ENCODE results near the gene GRIA4. TPM values are rescaled to one million over a fixed set of nuclear protein-coding genes. Genes with fewer than 3 reads are reported as not detected.

Gene GRIA4
- total RNA-seq, 4 donors from 2014 or later, result 0.08 to 1.0 (median 0.76) TPM

DNA sequence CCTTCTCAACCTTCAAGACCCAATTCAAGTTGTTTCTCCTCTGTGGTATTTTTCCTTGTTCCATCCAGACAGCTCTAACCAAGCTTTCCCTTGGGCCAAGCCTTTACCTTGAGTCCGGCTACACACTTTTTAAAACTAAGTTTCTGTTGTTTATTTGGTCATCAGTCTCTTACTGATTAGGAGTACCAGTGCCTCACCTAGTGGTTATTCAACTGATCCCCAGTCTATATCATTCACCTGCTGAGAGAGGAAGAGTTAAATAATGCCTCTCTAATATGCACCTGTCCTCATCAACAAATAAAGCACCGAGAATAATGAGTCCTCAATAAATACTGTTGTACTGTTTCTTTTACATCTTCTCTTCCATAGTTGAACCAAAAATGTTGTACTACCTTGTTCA, 251.4 kb downstream of the GRIA4 start:
- intact Hi-C loops (cut with DNase I; ENCODE audit: low total_unique reads), result no loop called here
- no peak for TF ChIP-seq POLR2A (IDR thresholded peaks at IDR 0.05)
- TF ChIP-seq, protein P1, sequence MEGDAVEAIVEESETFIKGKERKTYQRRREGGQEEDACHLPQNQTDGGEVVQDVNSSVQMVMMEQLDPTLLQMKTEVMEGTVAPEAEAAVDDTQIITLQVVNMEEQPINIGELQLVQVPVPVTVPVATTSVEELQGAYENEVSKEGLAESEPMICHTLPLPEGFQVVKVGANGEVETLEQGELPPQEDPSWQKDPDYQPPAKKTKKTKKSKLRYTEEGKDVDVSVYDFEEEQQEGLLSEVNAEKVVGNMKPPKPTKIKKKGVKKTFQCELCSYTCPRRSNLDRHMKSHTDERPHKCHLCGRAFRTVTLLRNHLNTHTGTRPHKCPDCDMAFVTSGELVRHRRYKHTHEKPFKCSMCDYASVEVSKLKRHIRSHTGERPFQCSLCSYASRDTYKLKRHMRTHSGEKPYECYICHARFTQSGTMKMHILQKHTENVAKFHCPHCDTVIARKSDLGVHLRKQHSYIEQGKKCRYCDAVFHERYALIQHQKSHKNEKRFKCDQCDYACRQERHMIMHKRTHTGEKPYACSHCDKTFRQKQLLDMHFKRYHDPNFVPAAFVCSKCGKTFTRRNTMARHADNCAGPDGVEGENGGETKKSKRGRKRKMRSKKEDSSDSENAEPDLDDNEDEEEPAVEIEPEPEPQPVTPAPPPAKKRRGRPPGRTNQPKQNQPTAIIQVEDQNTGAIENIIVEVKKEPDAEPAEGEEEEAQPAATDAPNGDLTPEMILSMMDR (IDR thresholded peaks at IDR 0.05), result no peak
- H3K4me3 ChIP-seq (ENCODE audit: low read depth, poor library complexity, severe bottlenecking), result no peak overlapping the region
- DNase-seq (ENCODE audit: low spot score in 2 of 2), result no peak
- 80 to 82% methylated on average over 2 of the region's 2 CpGs for WGBS, 2 donors

- H3K4me3 ChIP-seq (ENCODE audit: low read depth, poor library complexity, severe bottlenecking), result no peak overlapping the region
- TF ChIP-seq POLR2A (IDR thresholded peaks at IDR 0.05), result no peak
- TF ChIP-seq, protein P1 (IDR thresholded peaks at IDR 0.05), result no peak
- no peak for DNase-seq (ENCODE audit: low spot score in 2 of 2)
- intact Hi-C loops (cut with DNase I; ENCODE audit: low total_unique reads), result no loop called here
- WGBS, 2 donors, result 25 to 26% methylated on average over 3 of the region's 3 CpGs
These were observed 253.0 kb downstream of the GRIA4 start for GRCh38 chr11:105862736-105863367.

DNA sequence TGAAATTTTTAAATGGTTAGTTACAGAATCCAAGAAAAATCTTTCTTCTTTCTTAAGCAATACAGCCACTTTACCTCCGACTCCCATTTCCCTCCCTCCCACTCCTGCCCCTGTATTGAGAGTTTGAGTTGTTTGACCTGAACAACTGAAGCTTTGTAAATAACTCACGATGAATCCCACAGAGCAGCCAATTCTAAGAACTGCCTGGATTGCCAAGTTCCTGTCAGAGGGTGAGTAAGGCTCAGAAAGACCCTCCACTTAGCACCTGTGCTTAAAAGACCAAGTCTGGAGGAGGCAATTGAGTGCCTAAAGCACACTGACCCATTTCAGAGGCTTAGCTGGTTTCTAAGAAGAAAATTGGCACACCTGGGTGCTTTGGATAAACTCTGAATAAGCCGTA, 253.7 kb downstream of the GRIA4 start:
- no peak overlapping the region for H3K4me3 ChIP-seq (ENCODE audit: low read depth, poor library complexity, severe bottlenecking)
- intact Hi-C loops (cut with DNase I; ENCODE audit: low total_unique reads), result no loop called here
- no peak for DNase-seq (ENCODE audit: low spot score in 2 of 2)
- WGBS, 2 donors, result 39 to 63% methylated on average over 3 of the region's 3 CpGs
- TF ChIP-seq, protein P1 (IDR thresholded peaks at IDR 0.05), result no peak

DNA sequence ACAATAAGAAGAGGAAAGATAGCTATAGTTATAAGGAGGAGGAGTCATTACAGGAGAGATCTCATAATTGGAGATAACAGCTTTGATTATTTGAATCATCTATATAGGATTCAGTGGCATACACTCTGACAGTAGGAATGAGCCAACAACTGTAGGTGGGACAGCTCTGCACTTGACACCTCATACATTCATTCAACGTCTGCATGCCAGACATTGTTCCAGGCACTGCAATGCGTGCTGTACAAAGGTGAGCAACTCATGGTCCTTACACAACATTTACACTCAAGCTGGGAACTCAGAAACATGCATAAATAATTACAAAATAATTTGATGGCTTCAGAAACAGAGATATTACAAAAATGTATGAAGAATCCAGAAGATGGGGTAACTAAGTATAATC, 257.9 kb downstream of the GRIA4 start:
- 45 to 66% methylated on average over 2 of the region's 2 CpGs for WGBS, 2 donors
- no peak for DNase-seq (ENCODE audit: low spot score in 2 of 2)
- intact Hi-C loops (cut with DNase I; ENCODE audit: low total_unique reads), result no loop called here
- no peak for TF ChIP-seq POLR2A (IDR thresholded peaks at IDR 0.05)
- TF ChIP-seq, protein P1 (IDR thresholded peaks at IDR 0.05), result no peak
- H3K4me3 ChIP-seq (ENCODE audit: low read depth, poor library complexity, severe bottlenecking), result no peak overlapping the region

- WGBS, 2 donors, result 83 to 85% methylated on average over 4 of the region's 4 CpGs
- TF ChIP-seq, protein P1 (IDR thresholded peaks at IDR 0.05), result no peak
- no peak for TF ChIP-seq POLR2A (IDR thresholded peaks at IDR 0.05)
- intact Hi-C loops (cut with DNase I; ENCODE audit: low total_unique reads), result no loop called here
- no peak overlapping the region for H3K4me3 ChIP-seq (ENCODE audit: low read depth, poor library complexity, severe bottlenecking)
- DNase-seq (ENCODE audit: low spot score in 2 of 2), result no peak
These were observed 259.0 kb downstream of the GRIA4 start for GRCh38 chr11:105868762-105869285.

All from lower leg skin (tissue), 4 donors.